Stomach (tissue), 9 donors: ENCODE results near the gene SYTL5. TPM values are rescaled to one million over a fixed set of nuclear protein-coding genes. Genes with fewer than 3 reads are reported as not detected.

ENCODE experiments used
- DNase-seq, 2 donors: peaks; one replicate each; pipeline versions ENCODE4 v3.0.0 to v3.0.0-alpha.2; 2013 to 2019
- H3K27ac ChIP-seq, 5 donors: fragments of 200-600 bp in 4 of 5; sonication (generic) in 4 of 5; one replicate each; pipeline ENCODE4 v1.5.1; 2013 to 2019; ENCODE audit warnings: mild to moderate bottlenecking in 1 of 5, moderate library complexity in 1 of 5
- H3K27me3 ChIP-seq, 3 donors: fragments of 200-600 bp; sonication (generic); one replicate each; pipeline ENCODE4 v1.5.1; 2017 to 2019; ENCODE audit warnings: mixed run types in 1 of 3
- H3K36me3 ChIP-seq, 4 donors: fragments of 200-600 bp; sonication (generic); 1 replicate in 3 of 4; 2 replicates in 1 of 4; pipeline ENCODE4 v1.5.1; 2016 to 2019
- H3K4me1 ChIP-seq, 4 donors: fragments of 200-600 bp; sonication (generic); one replicate each; pipeline ENCODE4 v1.5.1; 2016 to 2019
- H3K4me3 ChIP-seq, 4 donors: fragments of 200-600 bp; sonication (generic) in 3 of 4; one replicate each; pipeline ENCODE4 v1.5.1; 2016 to 2019; ENCODE audit warnings: mild to moderate bottlenecking in 1 of 4
- H3K9me3 ChIP-seq, 4 donors: fragments of 200-600 bp; sonication (generic); one replicate each; pipeline ENCODE4 v1.5.1; 2016 to 2019
- CTCF ChIP-seq, 7 experiments: fragments of 450-650 bp in 4 of 7; fragments of 200-600 bp in 3 of 7; sonication (generic) in 3 of 7; IDR thresholded peaks; one replicate each; pipeline ENCODE4 v1.5.1; 2016 to 2019; ENCODE audit warnings: antibody characterized with exemption in 7 of 7, control low read depth in 2 of 7, mild to moderate bottlenecking in 1 of 7
- EP300 ChIP-seq: sonication (generic); formaldehyde crosslinking; IDR thresholded peaks from one replicate; pipeline ENCODE4 v1.6.1; 2017; ENCODE audit warnings: antibody characterized with exemption
- POLR2A ChIP-seq, 4 donors: fragments of 450-650 bp; IDR thresholded peaks; one replicate each; pipeline ENCODE4 v1.6.1; 2016; ENCODE audit warnings: antibody characterized with exemption in 4 of 4, control low read depth in 2 of 4, mild to moderate bottlenecking in 1 of 4, moderate library complexity in 1 of 4
- POLR2AphosphoS5 ChIP-seq, 3 donors: sonication (generic); formaldehyde crosslinking; IDR thresholded peaks; one replicate each; pipeline ENCODE4 v1.6.1; 2016; ENCODE audit warnings: antibody characterized with exemption in 3 of 3
- WGBS, 5 donors: extraction: QIAGEN DNeasy Blood & Tissue Kit in 3 of 5; methylation state at CpG; one replicate each; pipeline versions ENCODE4 v1.1.5 to v1.1.7; 2013 to 2018; 5-methylcytosine and 5-hydroxymethylcytosine counted together
- intact Hi-C: fragments of 100-400 bp; cut with DNase I; formaldehyde crosslinking; loops from one replicate; pipeline ENCODE4 v1.15.1; 2023; ENCODE audit warnings: low total_unique reads
- polyA plus RNA-seq, 3 donors: library from polyadenylated mRNA; stranded (reverse); fragments of 200-250 nt; gene quantifications; one replicate each; pipeline ENCODE4 v1.2.3, GENCODE V29; 2013
- total RNA-seq, 5 donors: library from RNA; depleted of rRNA; stranded (reverse); fragments of >200 nt; gene quantifications; one replicate each; pipeline versions ENCODE4 v1.1.0 to v1.2.3, GENCODE V29; 2014 to 2016
- donor health status: healthy with polysubstance abuse.
- donor health status: Bipolar disorder and iron deficiency.
- donor health status: healthy.

SYTL5 gene
- total and polyA plus RNA-seq, 8 donors: under 0.01 to 18.9 (median 4.9) TPM

GRCh38 chrX:38066934-38067333, 60.6 kb downstream of the SYTL5 start:
- Histone ChIP-seq H3K27ac (no peak overlapping the region), H3K4me3 (no peak overlapping the region), H3K36me3 (no peaks in the 10 kb centered on the region), H3K9me3 (no peaks in the 10 kb centered on the region), H3K27me3 (no peaks in the 10 kb centered on the region), H3K4me1 (no peaks in the 10 kb centered on the region)
- no peak for DNase-seq
- intact Hi-C loops: no loop called here
- WGBS, 5 donors: 54 to 70% (median 58%) methylated on average over 2 of the region's 2 CpGs
- peak in 2 of 3 donors; percentile 9 to 12 for TF ChIP-seq POLR2AphosphoS5 (IDR thresholded peaks at IDR 0.05)
- no peak for TF ChIP-seq POLR2A (IDR thresholded peaks at IDR 0.05)
- no peak for TF ChIP-seq CTCF (IDR thresholded peaks at IDR 0.05)
- TF ChIP-seq EP300: no peak

- DNase-seq: no peak
- Histone ChIP-seq H3K27ac (no peak overlapping the region), H3K27me3 (no peaks in the 10 kb centered on the region), H3K4me3 (no peak overlapping the region), H3K4me1 (no peaks in the 10 kb centered on the region), H3K36me3 (no peaks in the 10 kb centered on the region), H3K9me3 (no peaks in the 10 kb centered on the region)
- intact Hi-C loops: no loop called here
- no peak for TF ChIP-seq POLR2A (IDR thresholded peaks at IDR 0.05)
- TF ChIP-seq CTCF (IDR thresholded peaks at IDR 0.05): no peak
- TF ChIP-seq EP300: no peak
- no peak for TF ChIP-seq POLR2AphosphoS5 (IDR thresholded peaks at IDR 0.05)
- WGBS, 5 donors: 52 to 80% (median 63%) methylated on average over 3 of the region's 3 CpGs
Observed at GRCh38 chrX:38069273-38069672, 62.9 kb downstream of the SYTL5 start.

- 72 to 100% (median 92%) methylated on average over 1 of the region's 1 CpG for WGBS, 5 donors
- intact Hi-C loops: no loop called here
- Histone ChIP-seq H3K4me3 (no peak overlapping the region), H3K9me3 (no peaks in the 10 kb centered on the region), H3K36me3 (no peaks in the 10 kb centered on the region), H3K27me3 (no peaks in the 10 kb centered on the region), H3K4me1 (no peaks in the 10 kb centered on the region), H3K27ac (no peak overlapping the region)
- TF ChIP-seq POLR2AphosphoS5 (IDR thresholded peaks at IDR 0.05) (no peak), EP300 (no peak), CTCF (IDR thresholded peaks at IDR 0.05) (no peak), POLR2A (IDR thresholded peaks at IDR 0.05) (no peak)
- DNase-seq: no peak
Observed at GRCh38 chrX:38069991-38070390, 63.6 kb downstream of the SYTL5 start.

- TF ChIP-seq POLR2AphosphoS5 (IDR thresholded peaks at IDR 0.05) (no peak), CTCF (IDR thresholded peaks at IDR 0.05) (no peak), EP300 (no peak), POLR2A (IDR thresholded peaks at IDR 0.05) (no peak)
Observed at GRCh38 chrX:38079463-38079862, 73.1 kb downstream of the SYTL5 start.

More at GRCh38 chrX:38079463-38079862, 73.1 kb downstream of the SYTL5 start:
- no peaks in the 10 kb centered on the region for H3K27me3 ChIP-seq
- H3K4me3 ChIP-seq: no peak overlapping the region
- H3K27ac ChIP-seq: no peak overlapping the region
- H3K9me3 ChIP-seq: no peaks in the 10 kb centered on the region
- no peak for DNase-seq
- no peaks in the 10 kb centered on the region for H3K4me1 ChIP-seq
- intact Hi-C loops: no loop called here
- H3K36me3 ChIP-seq: no peaks in the 10 kb centered on the region
